HEK293 (cell line): Measurements from ENCODE around the gene MTOR.

Source experiments
- CTCF ChIP-seq: fragments of 450-650 bp; formaldehyde crosslinking; IDR thresholded peaks from 2 replicates; pipeline ENCODE4 v1.5.1; 2016; ENCODE audit warnings: missing biosample characterization, missing genetic modification characterization
- GLIS1 ChIP-seq: fragments of 450-650 bp; formaldehyde crosslinking; IDR thresholded peaks from 2 replicates; pipeline ENCODE4 v1.5.1; 2016; ENCODE audit warnings: missing biosample characterization, missing genetic modification characterization
- PATZ1 ChIP-seq: fragments of 450-650 bp; formaldehyde crosslinking; IDR thresholded peaks from 2 replicates; pipeline ENCODE4 v1.5.1; 2016; ENCODE audit warnings: missing biosample characterization, missing genetic modification characterization
- PRDM2 ChIP-seq: fragments of 450-650 bp; formaldehyde crosslinking; IDR thresholded peaks from 2 replicates; pipeline ENCODE4 v1.5.1; 2016; ENCODE audit warnings: missing biosample characterization, missing genetic modification characterization, borderline replicate concordance
- PRDM4 ChIP-seq: fragments of 450-650 bp; formaldehyde crosslinking; IDR thresholded peaks from 2 replicates; pipeline ENCODE4 v1.5.1; 2017; ENCODE audit warnings: missing biosample characterization, missing genetic modification characterization
- TCF7L2 ChIP-seq: IDR thresholded peaks from 2 replicates; pipeline ENCODE4 v1.6.1; 2011; ENCODE audit warnings: low read depth, mild to moderate bottlenecking, inconsistent platforms, low read length, moderate library complexity, borderline replicate concordance
- ZBTB11 ChIP-seq: fragments of 450-650 bp; formaldehyde crosslinking; conservative IDR thresholded peaks from 2 replicates; pipeline ENCODE4 v1.5.1; 2016; ENCODE audit warnings: low read depth, missing biosample characterization, missing genetic modification characterization
- ZFP3 ChIP-seq: fragments of 450-650 bp; formaldehyde crosslinking; IDR thresholded peaks from 2 replicates; pipeline ENCODE4 v1.5.1; 2016; ENCODE audit warnings: low read depth, missing biosample characterization, missing genetic modification characterization
- ZNF132 ChIP-seq: fragments of 450-650 bp; formaldehyde crosslinking; IDR thresholded peaks from 2 replicates; pipeline ENCODE4 v1.5.1; 2017; ENCODE audit warnings: missing biosample characterization, missing genetic modification characterization, borderline replicate concordance
- ZNF146 ChIP-seq: fragments of 450-650 bp; formaldehyde crosslinking; IDR thresholded peaks from 2 replicates; pipeline ENCODE4 v1.5.1; 2016; ENCODE audit warnings: missing biosample characterization, missing genetic modification characterization
- ZNF24 ChIP-seq: fragments of 450-650 bp; formaldehyde crosslinking; IDR thresholded peaks from 2 replicates; pipeline ENCODE4 v1.5.1; 2016; ENCODE audit warnings: missing biosample characterization, missing genetic modification characterization
- ZNF274 ChIP-seq, 2 experiments: fragments of 200-500 bp in 1 of 2; fragments of 450-650 bp in 1 of 2; sonication (Bioruptor generic) in 1 of 2; formaldehyde crosslinking in 1 of 2; IDR thresholded peaks; 2 replicates each; pipeline versions ENCODE4 v1.5.1 to v1.6.1; 2014 to 2016; ENCODE audit warnings: borderline replicate concordance in 1 of 2, inconsistent platforms in 1 of 2, low read length in 1 of 2, missing biosample characterization in 1 of 2, missing genetic modification characterization in 1 of 2
- ZNF394 ChIP-seq: fragments of 450-650 bp; formaldehyde crosslinking; IDR thresholded peaks from 2 replicates; pipeline ENCODE4 v1.5.1; 2016; ENCODE audit warnings: missing biosample characterization, missing genetic modification characterization, mild to moderate bottlenecking, moderate library complexity, borderline replicate concordance
- ZNF433 ChIP-seq: fragments of 450-650 bp; formaldehyde crosslinking; IDR thresholded peaks from 2 replicates; pipeline ENCODE4 v1.5.1; 2016; ENCODE audit warnings: missing biosample characterization, missing genetic modification characterization, low read depth

GRCh38 chr1:11125931-11126330 is 136.4 kb downstream of the MTOR start:
- no peak for TF ChIP-seq CTCF (tag by site-specific recombination)
- TF ChIP-seq ZBTB11 (tag by site-specific recombination) = no peak
- TF ChIP-seq PRDM4 (tag by site-specific recombination) = no peak
- TF ChIP-seq ZFP3 (tag by site-specific recombination) = no peak
- TF ChIP-seq TCF7L2 = no peak
- no peak for TF ChIP-seq ZNF433 (tag by site-specific recombination)
- no peak for TF ChIP-seq GLIS1 (tag by site-specific recombination)
- TF ChIP-seq ZNF274 (IDR thresholded peaks at IDR 0.05; ENCODE audit: low read length) = no peak
- no peak for TF ChIP-seq ZNF274 (tag by site-specific recombination; IDR thresholded peaks at IDR 0.05; ENCODE audit: borderline replicate concordance)
- no peak for TF ChIP-seq ZNF24 (tag by site-specific recombination)
- TF ChIP-seq ZNF394 (tag by site-specific recombination) = no peak
- no peak for TF ChIP-seq ZNF132 (tag by site-specific recombination)
- no peak for TF ChIP-seq ZNF146
- no peak for TF ChIP-seq PRDM2 (tag by site-specific recombination)
- TF ChIP-seq PATZ1 (tag by site-specific recombination) = no peak
